K562 (cell line): ENCODE measurements around the gene FXN. TPM values are rescaled to one million over a fixed set of nuclear protein-coding genes. Genes with fewer than 3 reads are reported as not detected.

Source experiments
- ATAC-seq: fragments of 200-7000 bp; cut with Tn5 transposase; 3 replicates; pipeline ENCODE4 v1.9.1; 2020; ENCODE audit warnings: moderate library complexity
- BruUV-seq: library from RNA; stranded (reverse); fragments of 400-500 nt; replicated peaks from 2 replicates; lab custom pipeline; 2021; lab: Mats Ljungman, UMichigan
- CTCF ChIA-PET: fragments of 300-600 bp; formaldehyde crosslinking; extraction: SDS; loops from one replicate; lab custom pipeline; 2021; ENCODE audit warnings: low intra/inter-chr PET ratio; lab: Yijun Ruan, JAX
- POLR2A ChIA-PET: fragments of 300-600, 350-650 bp; sonication (Branson Sonifier 250); formaldehyde crosslinking; extraction: SDS; loops from one replicate; lab custom pipeline; 2021; ENCODE audit warnings: antibody characterized with exemption, inconsistent platforms; lab: Yijun Ruan, JAX
- DNase-seq, 4 experiments: peaks; one replicate each; pipeline versions ENCODE4 v3.0.0 to v3.0.0-alpha.2; 2011 to 2018; ENCODE audit warnings: low spot score in 3 of 4, mixed read lengths in 3 of 4; ENCODE audit errors: extremely low read depth in 1 of 4
- FAIRE-seq: peaks from 2 replicates; lab custom pipeline; 2011; peaks lifted over from hg19 to GRCh38; lab: Jason Lieb, UNC
- H2AFZ ChIP-seq: 2 replicates; pipeline ENCODE4 v1.6.0; 2011; ENCODE audit warnings: low read depth, low read length, control low read depth, inconsistent platforms
- H3K27ac ChIP-seq: fragments of 200-600 bp; 3 replicates; pipeline ENCODE4 v1.8.0; 2011; ENCODE audit warnings: low read depth, mild to moderate bottlenecking, control low read depth, inconsistent platforms, low read length, moderate library complexity, mixed read lengths; ENCODE audit errors: extremely low read depth
- H3K27me3 ChIP-seq, 2 experiments: fragments of 300-600 bp in 1 of 2; 2 replicates in 1 of 2; 3 replicates in 1 of 2; pipeline versions ENCODE4 v1.6.0 to v1.8.0; 2011; ENCODE audit warnings: inconsistent platforms in 2 of 2, low read length in 2 of 2, mild to moderate bottlenecking in 1 of 2, mixed read lengths in 1 of 2, moderate library complexity in 1 of 2; ENCODE audit not compliant: control insufficient read depth in 2 of 2, insufficient read depth in 2 of 2
- H3K36me3 ChIP-seq: fragments of 300-600 bp; 3 replicates; pipeline ENCODE4 v1.8.0; 2011; ENCODE audit warnings: mild to moderate bottlenecking, low read length, inconsistent platforms; ENCODE audit not compliant: control insufficient read depth, insufficient read depth
- H3K4me1 ChIP-seq, 2 experiments: fragments of 200-600 bp in 1 of 2; replicated peaks in 1 of 2; 2 replicates in 1 of 2; 3 replicates in 1 of 2; pipeline versions ENCODE4 v1.5.1 to v1.8.0; 2011; ENCODE audit warnings: inconsistent platforms in 2 of 2, low read length in 2 of 2, mild to moderate bottlenecking in 1 of 2, mixed read lengths in 1 of 2, moderate library complexity in 1 of 2; ENCODE audit not compliant: control insufficient read depth in 2 of 2, insufficient read depth in 2 of 2
- H3K4me2 ChIP-seq: 2 replicates; pipeline ENCODE4 v1.6.1; 2011; ENCODE audit warnings: low read length, control low read depth, inconsistent platforms, mixed read lengths; ENCODE audit not compliant: insufficient read depth
- H3K4me3 ChIP-seq: fragments of 200-600 bp; sonication (generic), shearing (Covaris generic); 2 replicates; pipeline ENCODE4 v1.5.1; 2016; ENCODE audit warnings: control low read depth, inconsistent platforms
- H3K79me2 ChIP-seq: fragments of 200-600 bp; 3 replicates; pipeline ENCODE4 v1.8.0; 2011; ENCODE audit warnings: low read length, inconsistent platforms; ENCODE audit not compliant: control insufficient read depth, insufficient read depth
- H3K9ac ChIP-seq, 2 experiments: 2 replicates each; pipeline versions ENCODE4 v1.6.0 to v1.6.1; 2011; ENCODE audit warnings: low read depth in 2 of 2, low read length in 2 of 2, control low read depth in 1 of 2, inconsistent platforms in 1 of 2, mild to moderate bottlenecking in 1 of 2, mixed read lengths in 1 of 2; ENCODE audit not compliant: insufficient read depth in 1 of 2
- H3K9me1 ChIP-seq: one replicate; pipeline ENCODE4 v1.6.0; 2011; ENCODE audit warnings: inconsistent platforms, mild to moderate bottlenecking, low read length, moderate library complexity; ENCODE audit not compliant: control insufficient read depth, insufficient read depth
- H3K9me3 ChIP-seq: replicated peaks from 2 replicates; pipeline ENCODE4 v1.5.1; 2011; ENCODE audit warnings: low read depth, low read length, inconsistent platforms; ENCODE audit not compliant: control insufficient read depth, insufficient read depth
- H4K20me1 ChIP-seq: replicated peaks from 2 replicates; pipeline ENCODE4 v1.6.1; 2011; ENCODE audit warnings: low read length, inconsistent platforms, mixed read lengths; ENCODE audit not compliant: control insufficient read depth, insufficient read depth
- CBX8 ChIP-seq: fragments of 200-600 bp; sonication (generic); IDR thresholded peaks from 2 replicates; pipeline ENCODE4 v1.6.1; 2012; ENCODE audit warnings: borderline replicate concordance, mixed run types, low read depth, mild to moderate bottlenecking, moderate library complexity, mixed read lengths, low read length, control low read depth, inconsistent platforms; ENCODE audit not compliant: poor library complexity, severe bottlenecking; ENCODE audit errors: extremely low read depth
- CTCF ChIP-seq, 3 experiments: IDR thresholded peaks in 2 of 3; conservative IDR thresholded peaks in 1 of 3; 2 replicates each; pipeline ENCODE4 v1.5.1; 2011 to 2012; ENCODE audit warnings: low read length in 3 of 3, mild to moderate bottlenecking in 3 of 3, control low read depth in 2 of 3, improper control_type of control experiment in 1 of 3, inconsistent platforms in 1 of 3, low read depth in 1 of 3, mixed read lengths in 1 of 3, moderate library complexity in 1 of 3; ENCODE audit not compliant: insufficient read depth in 2 of 3
- RBM34 ChIP-seq: fragments of 200-400 bp; formaldehyde crosslinking; IDR thresholded peaks from 2 replicates; pipeline ENCODE4 v1.6.1; 2018; ENCODE audit warnings: low read length, borderline replicate concordance; ENCODE audit not compliant: insufficient read depth
- WGBS: fragments of 100-300 bp; shearing (Covaris generic); methylation state at CpG from one replicate; pipeline ENCODE4 v1.1.6; 2016; ENCODE audit warnings: low coverage, mixed read lengths; ENCODE audit not compliant: insufficient coverage; ENCODE audit errors: missing lambda C conversion rate; 5-methylcytosine and 5-hydroxymethylcytosine counted together
- in situ Hi-C: fragments of 300-500 bp; cut with MboI; formaldehyde crosslinking; loops from 4 replicates; pipeline ENCODE4 v1.15.0; 2018; ENCODE audit warnings: inconsistent platforms, mixed read lengths
- intact Hi-C: fragments of 100-400 bp; cut with micrococcal nuclease; formaldehyde crosslinking; loops from 2 replicates; pipeline ENCODE4 v1.14.2; 2022
- polyA plus RNA-seq, 8 experiments: library from polyadenylated mRNA; depleted of rRNA in 4 of 8; stranded (reverse) in 5 of 8; unstranded in 3 of 8; fragments of >200 nt; fragmentation: Nextera tagmentation in 2 of 8; fragmentation: Illumina TruSeq in 1 of 8; extraction: Ambion mirVana in 2 of 8; extraction: Trizol in 1 of 8; gene quantifications; 2 replicates each; pipeline versions ENCODE4 v1.2.1 to v1.2.3, GENCODE V29; 2011 to 2014; ENCODE audit warnings: inconsistent platforms in 1 of 8, missing spikeins in 1 of 8
- small RNA-seq: library from RNA; depleted of rRNA; stranded (forward); fragments of <200 nt; gene quantifications from one replicate; pipeline ENCODE3, GENCODE V24; 2014
- total RNA-seq, 7 experiments: library from RNA; depleted of rRNA in 6 of 7; stranded (reverse); fragments of >200 nt in 6 of 7; fragmentation: Illumina TruSeq in 2 of 7; extraction: Trizol in 2 of 7; gene quantifications; 2 replicates each; pipeline versions ENCODE4 v1.2.1 to v1.2.3, GENCODE V29; 2011 to 2021; ENCODE audit warnings: low replicate concordance in 1 of 7

FXN gene
- total and polyA plus RNA-seq, 9 of the 15 experiments (the other 6 are each of a cell fraction or from before 2014, with no cell fraction given) = 7.6 to 51.5 (median 30.3) TPM

- no peaks in the 10 kb centered on the region for H3K27me3 ChIP-seq
- no peak overlapping the region for H3K27ac ChIP-seq
- no peaks in the 10 kb centered on the region for H3K9me1 ChIP-seq
- WGBS = 20% methylated on average over 7 of the region's 7 CpGs
- H3K4me2 ChIP-seq = no peak overlapping the region
- no peak for DNase-seq
- intact Hi-C loops (loop anchor here (10.0 kb wide), 1 partner anchor 75 kb away; no protein-coding TSS in a partner anchor), in situ Hi-C loops (no loop called here)
- FAIRE-seq = no peak
- H3K9me3 ChIP-seq = no peaks in the 10 kb centered on the region
- H3K9ac ChIP-seq = no peak overlapping the region
- H3K36me3 ChIP-seq = no peaks in the 10 kb centered on the region
- H3K4me3 ChIP-seq = no peak overlapping the region
- H3K79me2 ChIP-seq = no peaks in the 10 kb centered on the region
- no peaks in the 10 kb centered on the region for H4K20me1 ChIP-seq
- POLR2A ChIA-PET = no interaction called here
- no TSS peak for BruUV-seq
- no peaks in the 10 kb centered on the region for H3K4me1 ChIP-seq
- CTCF ChIA-PET = no interaction called here
- H2AFZ ChIP-seq = no peak overlapping the region
- no peak for ATAC-seq
- 0 out of 6 replicates have a peak, but pooled peaks of 1 of the 3 experiments have one; percentile 7 for TF ChIP-seq CTCF (IDR thresholded peaks at IDR 0.05 in 2 of 3, conservative IDR thresholded peaks at IDR 0.05 in 1 of 3; ENCODE audit: insufficient read depth in 2 of 3, low read depth in 1 of 3, low read length in 3 of 3)
- TF ChIP-seq RBM34 = no peak
- TF ChIP-seq CBX8 = no peak
These were observed 113.8 kb downstream of the FXN start for GRCh38 chr9:69149321-69149807.

Small RNA genes within 50 kb of the gene (small RNA-seq; reads per million reads assigned to genes)
- gene AL162730.1 = not detected

Other genes with a start within 250 kb of the FXN start
- gene PRKACG, start 21.6 kb upstream of the FXN start, total RNA-seq (2014; rRNA removed) = not detected in 2 replicates
- not detected in 2 replicates for gene PRKACG, start 21.6 kb upstream of the FXN start, total RNA-seq (2014; rRNA removed; fragmentation: Illumina TruSeq; extraction: Trizol)
- not detected in 2 replicates for gene PRKACG, start 21.6 kb upstream of the FXN start, total RNA-seq (2015; rRNA removed; fragmentation: Illumina TruSeq; extraction: Trizol)
- not detected in 2 replicates for gene PRKACG, start 21.6 kb upstream of the FXN start, total RNA-seq (2021)
- gene PRKACG, start 21.6 kb upstream of the FXN start, polyA plus RNA-seq (2011; rRNA removed) = not detected in 2 replicates
- gene PRKACG, start 21.6 kb upstream of the FXN start, polyA plus RNA-seq (2014; fragmentation: Illumina TruSeq; extraction: Trizol) = not detected in 2 replicates
- gene PRKACG, start 21.6 kb upstream of the FXN start, polyA plus RNA-seq (2014; fragmentation: Nextera tagmentation; extraction: Ambion mirVana) = not detected
- not detected in 2 replicates for gene PRKACG, start 21.6 kb upstream of the FXN start, polyA plus RNA-seq (2014; rRNA removed)
- gene TJP2, start 138.5 kb downstream of the FXN start, total RNA-seq (2014; rRNA removed) = 14.9 and 18.5 TPM in 2 replicates
- 16.8 and 17.4 TPM in 2 replicates for gene TJP2, start 138.5 kb downstream of the FXN start, total RNA-seq (2014; rRNA removed; fragmentation: Illumina TruSeq; extraction: Trizol)
- gene TJP2, start 138.5 kb downstream of the FXN start, total RNA-seq (2015; rRNA removed; fragmentation: Illumina TruSeq; extraction: Trizol) = 13.3 and 14.0 TPM in 2 replicates
- 17.7 and 19.4 TPM in 2 replicates for gene TJP2, start 138.5 kb downstream of the FXN start, total RNA-seq (2021)
- gene TJP2, start 138.5 kb downstream of the FXN start, polyA plus RNA-seq (2011; rRNA removed) = 24.1 TPM in 2 replicates
- 13.1 and 17.2 TPM in 2 replicates for gene TJP2, start 138.5 kb downstream of the FXN start, polyA plus RNA-seq (2014; fragmentation: Illumina TruSeq; extraction: Trizol)
- gene TJP2, start 138.5 kb downstream of the FXN start, polyA plus RNA-seq (2014; fragmentation: Nextera tagmentation; extraction: Ambion mirVana) = 1 to 10 TPM; 4.0 to 4.5 TPM
- 12.8 and 13.4 TPM in 2 replicates for gene TJP2, start 138.5 kb downstream of the FXN start, polyA plus RNA-seq (2014; rRNA removed)